Measurements from ENCODE around the gene PLEKHH3.

- TF ChIP-seq REST (IDR thresholded peaks at IDR 0.05; ENCODE audit: insufficient read depth in 1 of 2, low read depth in 2 of 2, low read length in 1 of 2) (no peak), CTCF (IDR thresholded peaks at IDR 0.05) (no peak), SIN3A (IDR thresholded peaks at IDR 0.05; ENCODE audit: borderline replicate concordance, insufficient read depth, low read depth, low read length) (no peak), POLR2AphosphoS5 (IDR thresholded peaks at IDR 0.05; ENCODE audit: low read depth, low read length) (no peak), TCF7L2 (IDR thresholded peaks at IDR 0.05; ENCODE audit: low read depth, low read length) (no peak)
These were observed 53.5 kb downstream of the PLEKHH3 start for GRCh38 chr17:42623271-42623670.
